ENCODE measurements around the gene RNU6-7. TPM values are rescaled to one million over a fixed set of nuclear protein-coding genes. Genes with fewer than 3 reads are reported as not detected.
A peak's percentile ranks its signal among the peaks of the same experiment; 100 is the strongest.

RNU6-7 gene
- total RNA-seq, 2 experiments from 2014 or later: not detected

DNA sequence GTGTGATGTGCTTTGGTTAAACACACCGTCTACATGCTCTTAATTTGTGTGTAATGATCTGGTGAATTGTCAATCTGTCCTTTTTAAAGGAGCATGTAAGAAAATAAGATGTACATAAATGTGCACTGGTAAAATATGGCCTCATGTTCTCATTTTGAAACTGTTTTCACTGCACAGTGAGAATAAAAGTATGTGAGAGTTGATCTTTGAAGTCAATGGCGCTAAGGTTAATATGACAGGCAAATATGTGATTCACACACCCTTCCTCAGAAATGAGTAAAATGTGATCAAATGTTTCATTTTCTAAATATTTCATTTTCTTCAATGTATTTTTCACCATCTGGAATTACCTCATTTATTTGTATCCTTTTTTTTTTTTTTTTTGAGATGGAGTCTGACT lies 8.3 kb upstream of the RNU6-7 start:
- CTCF ChIA-PET: interaction anchor here (0.6 kb wide), 2 partner anchors 15 to 113 kb away, joined by 3 read pairs; no protein-coding TSS in a partner anchor
- Mint-ChIP-seq H3K27me3 (ENCODE audit: low read depth) (no peaks in the 10 kb centered on the region), H3K4me1 (ENCODE audit: low read depth) (peaks cover 16% of the 10 kb centered on the region), H3K9me3 (no peaks in the 10 kb centered on the region), H3K4me3 (no peak overlapping the region), H3K36me3 (ENCODE audit: low read depth) (no peaks in the 10 kb centered on the region), H3K27ac (peak overlapping the region; percentile 32)
- DNase-seq: no peak
- intact Hi-C loops (cut with micrococcal nuclease): loop anchor here (1.0 to 2.0 kb wide), 3 partner anchors 10 to 255 kb away; partner anchors contain the start of gene RNU6-8

DNA sequence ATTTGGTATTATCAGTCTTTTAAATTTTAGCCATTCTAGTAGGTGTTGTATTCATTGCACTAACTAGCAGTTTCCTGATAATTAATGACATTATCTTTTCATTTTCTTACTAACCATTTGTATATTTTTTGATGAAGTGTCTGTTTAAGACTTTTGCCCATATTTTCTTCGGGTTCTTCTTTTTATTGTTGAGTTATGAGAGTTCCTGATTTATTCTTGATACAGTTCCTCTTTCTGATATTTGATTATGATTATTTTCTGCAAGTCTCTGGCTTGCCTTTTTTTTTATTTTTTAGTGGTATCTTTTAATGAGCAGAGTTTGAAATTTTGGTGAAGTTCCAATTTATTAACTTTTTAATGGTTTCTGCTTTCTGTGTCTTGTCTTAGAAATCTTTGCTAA lies 6.2 kb upstream of the RNU6-7 start:
- Mint-ChIP-seq H3K27me3 (ENCODE audit: low read depth) (no peaks in the 10 kb centered on the region), H3K9me3 (no peaks in the 10 kb centered on the region), H3K36me3 (ENCODE audit: low read depth) (no peaks in the 10 kb centered on the region), H3K4me1 (ENCODE audit: low read depth) (peaks cover 20% of the 10 kb centered on the region), H3K4me3 (no peak overlapping the region), H3K27ac (no peak overlapping the region)
- intact Hi-C loops (cut with micrococcal nuclease): no loop called here
- CTCF ChIA-PET: no interaction called here
- DNase-seq: no peak

DNA sequence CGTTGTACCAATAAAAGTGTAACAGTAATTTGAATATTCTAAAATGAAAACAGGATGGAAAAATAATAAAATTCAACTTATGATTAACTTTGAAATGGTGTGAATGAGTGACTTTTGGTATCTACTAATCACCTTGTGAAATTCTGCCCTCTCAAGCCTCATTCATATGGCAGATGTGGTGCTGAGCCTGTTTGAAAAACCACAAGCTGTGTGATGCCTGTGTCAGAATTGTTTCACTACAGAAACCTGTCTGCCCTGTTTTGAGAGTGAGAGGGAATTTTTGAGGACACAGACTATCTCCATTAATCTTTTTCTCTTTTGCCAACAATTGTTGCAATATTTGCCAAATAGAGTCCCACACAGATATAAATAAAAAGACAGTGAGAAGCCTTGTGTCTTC lies 3.9 kb upstream of the RNU6-7 start:
- no peak overlapping the region for H3K4me3 Mint-ChIP-seq

DNA sequence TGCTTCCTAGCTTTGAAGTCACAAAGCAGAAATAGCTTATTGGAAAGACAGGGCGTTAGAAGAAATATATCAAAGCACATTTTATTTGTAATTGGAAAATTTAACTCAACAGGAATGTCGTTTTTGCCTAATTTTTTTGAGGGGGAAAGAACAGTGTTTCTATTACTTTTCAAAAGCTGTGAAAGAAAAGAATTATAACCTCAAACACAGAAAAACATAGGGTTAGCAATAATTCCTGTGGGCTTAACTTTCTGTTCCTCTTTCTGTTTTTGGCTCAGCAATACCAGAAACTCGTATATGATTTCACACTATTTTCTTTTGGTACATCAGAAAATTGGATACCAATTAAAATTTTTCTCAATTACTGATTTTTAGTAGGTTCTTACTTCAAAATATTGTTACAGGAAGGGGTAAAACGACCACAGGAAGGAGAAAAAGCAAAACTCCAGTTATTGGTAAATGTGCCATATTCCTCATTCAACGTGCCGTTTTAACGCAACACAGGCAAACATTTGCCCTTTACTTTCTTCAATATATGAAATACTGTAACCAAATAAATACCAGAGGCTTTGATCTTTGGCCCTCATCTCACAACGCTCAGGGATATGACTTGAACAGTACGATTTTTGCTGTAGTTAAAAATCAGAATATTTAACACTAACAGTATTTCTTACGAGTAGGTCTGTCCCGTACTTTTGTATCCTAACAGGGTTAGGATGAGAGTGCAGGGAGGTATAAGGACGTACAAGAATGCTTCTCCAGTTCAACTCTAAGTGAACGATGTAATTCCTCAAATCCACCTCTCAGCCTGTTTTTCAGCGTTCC lies 1.3 kb upstream of the RNU6-7 start:
- H3K27me3 Mint-ChIP-seq (ENCODE audit: low read depth): no peaks in the 10 kb centered on the region

More for the DNA sequence above, 3.9 kb upstream of the RNU6-7 start:
- H3K27ac Mint-ChIP-seq: no peak overlapping the region
- CTCF ChIA-PET: interaction anchor here (1.4 to 4.3 kb wide), 2 partner anchors 26 to 56 kb away, joined by 3 to 17 read pairs; no protein-coding TSS in a partner anchor
- no peaks in the 10 kb centered on the region for H3K9me3 Mint-ChIP-seq
- intact Hi-C loops (cut with micrococcal nuclease): no loop called here
- peak; percentile 36 for DNase-seq
- H3K36me3 Mint-ChIP-seq (ENCODE audit: low read depth): no peaks in the 10 kb centered on the region
- no peaks in the 10 kb centered on the region for H3K27me3 Mint-ChIP-seq (ENCODE audit: low read depth)
- peaks cover 27% of the 10 kb centered on the region for H3K4me1 Mint-ChIP-seq (ENCODE audit: low read depth)

DNA sequence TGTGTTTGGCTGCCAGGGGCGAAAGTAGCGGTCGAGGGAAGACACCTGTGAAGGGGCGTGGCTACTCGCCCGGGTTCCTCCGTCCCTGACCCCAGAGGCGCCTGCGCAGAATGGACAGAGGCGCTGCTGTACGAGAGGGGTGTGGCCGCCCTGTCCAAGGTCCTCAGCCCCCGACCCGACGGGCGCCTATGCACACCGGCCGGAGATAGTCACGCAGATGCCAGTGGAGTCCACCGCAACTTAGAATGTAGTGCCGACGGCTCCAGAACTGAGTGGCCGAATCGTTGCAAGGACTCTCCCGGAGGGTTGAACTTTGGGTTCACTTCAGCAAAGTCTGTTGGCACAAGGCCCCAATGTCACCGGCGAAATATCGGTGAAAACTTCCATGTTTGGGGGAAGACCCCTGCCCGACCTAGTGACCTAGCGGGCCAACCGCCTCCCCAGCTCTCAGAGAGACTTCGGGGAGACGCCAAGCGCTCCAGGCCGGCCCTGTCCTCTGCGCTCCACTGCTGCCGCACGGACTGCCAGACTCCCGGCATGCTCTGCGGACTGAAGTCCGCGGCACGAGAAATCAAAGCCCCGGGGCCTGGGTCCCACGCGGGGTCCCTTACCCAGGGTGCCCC lies 541 bp upstream of the RNU6-7 start:
- peaks cover 36% of the 10 kb centered on the region for H3K4me1 Mint-ChIP-seq (ENCODE audit: low read depth)
- H3K27ac Mint-ChIP-seq: peak overlapping the region; percentile 99
- intact Hi-C loops (cut with micrococcal nuclease): loop anchor here (5.0 to 10.0 kb wide), 3 partner anchors 181 to 817 kb away; partner anchors contain the start of gene NPAS3
- H3K9me3 Mint-ChIP-seq: no peaks in the 10 kb centered on the region
- no peaks in the 10 kb centered on the region for H3K27me3 Mint-ChIP-seq (ENCODE audit: low read depth)
- peak overlapping the region; percentile 89 for H3K4me3 Mint-ChIP-seq
- DNase-seq: peak; percentile 79
- H3K36me3 Mint-ChIP-seq (ENCODE audit: low read depth): no peaks in the 10 kb centered on the region
- CTCF ChIA-PET: no interaction called here

More for the DNA sequence above, 1.3 kb upstream of the RNU6-7 start:
- peak overlapping the region; percentile 99 for H3K27ac Mint-ChIP-seq
- intact Hi-C loops (cut with micrococcal nuclease): loop anchor here (5.0 to 10.0 kb wide), 3 partner anchors 182 to 816 kb away; partner anchors contain the start of gene NPAS3
- no peak for DNase-seq
- CTCF ChIA-PET: interaction anchor here (1.0 to 4.3 kb wide), 5 partner anchors 53 to 261 kb away, joined by 3 to 17 read pairs (median 4); no protein-coding TSS in a partner anchor
- H3K36me3 Mint-ChIP-seq (ENCODE audit: low read depth): no peaks in the 10 kb centered on the region
- H3K9me3 Mint-ChIP-seq: no peaks in the 10 kb centered on the region
- H3K4me1 Mint-ChIP-seq (ENCODE audit: low read depth): peaks cover 29% of the 10 kb centered on the region
- peak overlapping the region; percentile 89 for H3K4me3 Mint-ChIP-seq

DNA sequence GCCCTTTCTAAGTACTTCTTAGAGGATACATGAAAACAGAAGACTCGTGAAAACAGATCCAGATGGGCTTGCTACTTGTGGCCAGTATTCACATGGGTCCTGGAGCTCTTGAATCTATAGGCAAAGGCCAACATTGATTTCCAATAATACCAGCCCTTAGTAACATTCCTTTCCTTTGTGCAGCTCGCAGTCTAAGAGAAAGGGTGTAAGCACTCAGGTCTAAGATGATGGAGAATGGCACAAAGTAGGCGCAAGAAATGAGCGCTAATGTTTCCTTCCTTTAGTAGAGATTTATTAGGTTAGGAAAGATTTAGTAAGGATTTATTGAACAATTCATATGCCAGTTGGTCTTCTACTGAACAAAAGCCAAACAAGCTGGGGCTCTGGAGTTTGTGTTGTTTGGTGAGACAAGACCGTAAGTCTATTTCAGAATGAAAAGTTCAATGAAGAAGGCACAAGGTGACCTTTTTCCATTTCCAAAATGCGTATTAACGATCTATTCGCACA lies 699 bp downstream of the RNU6-7 start:
- intact Hi-C loops (cut with micrococcal nuclease): loop anchor here (1.0 to 10.0 kb wide), 6 partner anchors 100 to 1176 kb away; partner anchors contain the start of genes NPAS3 and STRN3
- Mint-ChIP-seq H3K27me3 (ENCODE audit: low read depth) (no peaks in the 10 kb centered on the region), H3K4me3 (peak overlapping the region; percentile 89), H3K36me3 (ENCODE audit: low read depth) (no peaks in the 10 kb centered on the region), H3K27ac (peak overlapping the region; percentile 99), H3K9me3 (no peaks in the 10 kb centered on the region), H3K4me1 (ENCODE audit: low read depth) (peaks cover 40% of the 10 kb centered on the region)
- DNase-seq: no peak
- CTCF ChIA-PET: interaction anchor here (0.6 to 2.0 kb wide), 3 partner anchors 13 to 268 kb away, joined by 3 to 12 read pairs (median 3); no protein-coding TSS in a partner anchor

DNA sequence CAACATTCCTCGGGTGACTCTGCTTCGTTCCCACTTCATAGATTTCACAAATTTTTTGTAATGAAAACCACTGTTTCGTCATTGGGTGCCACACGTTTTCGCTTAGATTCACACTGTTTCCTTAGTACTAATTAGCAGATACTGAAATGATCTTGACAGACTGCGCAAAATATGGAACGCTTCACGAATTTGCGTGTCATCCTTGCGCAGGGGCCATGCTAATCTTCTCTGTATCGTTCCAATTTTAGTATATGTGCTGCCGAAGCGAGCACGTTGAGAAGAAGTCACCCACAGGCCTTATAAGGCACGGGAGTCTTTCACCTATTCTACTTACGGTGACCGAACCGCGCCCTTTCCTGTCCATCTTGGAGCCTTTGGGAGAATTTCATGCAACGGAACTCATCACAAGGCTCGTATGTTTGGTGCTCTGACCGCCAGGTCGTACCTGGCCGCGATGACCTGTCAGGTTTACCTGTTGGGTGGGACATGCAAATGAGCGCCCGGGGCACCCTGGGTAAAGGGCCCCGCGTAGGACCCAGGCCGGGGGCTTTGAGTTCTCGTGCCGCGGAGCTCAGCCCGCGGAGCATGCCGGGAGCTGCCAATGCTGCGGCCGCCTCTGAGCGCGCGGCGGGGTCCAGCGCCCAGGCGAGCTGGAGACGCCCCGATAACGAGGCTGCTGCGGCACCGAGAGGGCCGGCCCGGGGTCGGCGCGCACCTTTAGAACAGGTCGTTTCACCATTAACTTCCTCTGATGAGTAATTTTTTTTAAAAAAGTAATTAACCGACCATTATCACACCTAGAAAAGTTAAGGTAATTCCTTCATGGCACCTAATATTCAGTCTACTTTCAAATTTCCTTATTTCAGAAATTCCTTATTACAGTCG lies 1.4 kb downstream of the RNU6-7 start, which contains the start of gene RNU6-8:
Gene RNU6-8, minus strand, starts transcription at position 272 of the 885 bp plus-strand sequence.
- Mint-ChIP-seq H3K4me3 (peak within 1 kb of the TSS; percentile 89), H3K27ac (peak within 1 kb of the TSS; percentile 99), H3K27me3 (ENCODE audit: low read depth) (no peaks in the 10 kb centered on the region), H3K4me1 (ENCODE audit: low read depth) (peaks cover 35% of the 10 kb centered on the region), H3K9me3 (no peaks in the 10 kb centered on the region), H3K36me3 (ENCODE audit: low read depth) (no peaks in the 10 kb centered on the region)
- peak; percentile 86 for DNase-seq
- intact Hi-C loops (cut with micrococcal nuclease): loop anchor here (1.0 to 10.0 kb wide), 14 partner anchors 10 to 1176 kb away; partner anchors contain the start of genes DTD2, HEATR5A, NPAS3 and NUBPL
- CTCF ChIA-PET: interaction anchor here (0.5 to 2.0 kb wide), 2 partner anchors 50 to 123 kb away, joined by 3 to 12 read pairs; no protein-coding TSS in a partner anchor

DNA sequence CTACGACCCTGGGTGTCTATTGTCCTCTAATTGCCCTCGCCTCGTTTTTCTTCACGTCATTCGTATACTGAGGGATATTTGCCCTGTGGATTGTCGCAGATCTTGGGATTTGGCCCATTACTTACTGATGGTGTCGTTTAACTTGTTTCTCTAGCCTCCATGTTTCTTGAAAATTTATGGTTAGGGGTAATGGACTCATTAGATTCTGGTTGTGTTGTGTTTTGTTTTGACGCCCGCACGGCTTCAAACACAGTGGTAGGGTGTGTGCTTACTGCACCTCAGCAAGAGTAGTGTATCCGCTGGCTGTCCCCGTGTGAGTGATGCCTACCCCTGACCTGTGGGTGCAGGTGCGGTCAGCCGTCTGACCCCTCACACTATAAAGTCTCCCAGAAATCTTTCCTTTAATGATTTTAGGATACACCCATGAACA lies 2.1 kb downstream of the RNU6-7 start:
- CTCF ChIA-PET: interaction anchor here (2.0 kb wide), 1 partner anchor 50 kb away, joined by 12 read pairs; no protein-coding TSS in a partner anchor
- H3K4me3 Mint-ChIP-seq: peak overlapping the region; percentile 89
- DNase-seq: peak; percentile 43
- intact Hi-C loops (cut with micrococcal nuclease): loop anchor here (1.0 to 10.0 kb wide), 13 partner anchors 11 to 1177 kb away; partner anchors contain the start of genes DTD2, HEATR5A, NPAS3 and NUBPL
- no peaks in the 10 kb centered on the region for H3K27me3 Mint-ChIP-seq (ENCODE audit: low read depth)
- peaks cover 35% of the 10 kb centered on the region for H3K4me1 Mint-ChIP-seq (ENCODE audit: low read depth)
- H3K27ac Mint-ChIP-seq: peak overlapping the region; percentile 92
- no peaks in the 10 kb centered on the region for H3K36me3 Mint-ChIP-seq (ENCODE audit: low read depth)
- no peaks in the 10 kb centered on the region for H3K9me3 Mint-ChIP-seq

DNA sequence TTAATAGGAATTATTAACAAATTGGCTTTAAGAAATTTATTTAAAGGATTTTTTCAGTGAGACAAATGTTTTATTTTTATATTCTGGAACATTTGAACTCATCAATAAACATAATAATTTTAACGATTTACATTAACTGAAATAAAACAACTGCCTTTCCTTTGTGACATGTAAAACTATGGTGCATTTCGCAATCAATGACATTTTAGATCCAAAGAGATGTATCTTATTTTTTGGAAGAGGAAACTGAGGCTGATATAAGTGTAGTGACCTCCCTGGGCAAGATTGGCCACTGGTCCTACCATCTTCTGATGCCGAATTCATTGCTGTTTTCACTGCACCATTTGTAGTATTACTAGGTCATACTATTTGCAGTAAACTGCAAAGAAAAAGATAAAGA lies 3.7 kb downstream of the RNU6-7 start:
- Mint-ChIP-seq H3K27me3 (ENCODE audit: low read depth) (no peaks in the 10 kb centered on the region), H3K9me3 (no peaks in the 10 kb centered on the region), H3K4me1 (ENCODE audit: low read depth) (peaks cover 30% of the 10 kb centered on the region), H3K36me3 (ENCODE audit: low read depth) (no peaks in the 10 kb centered on the region), H3K27ac (no peak overlapping the region), H3K4me3 (no peak overlapping the region)
- intact Hi-C loops (cut with micrococcal nuclease): loop anchor here (10.0 kb wide), 1 partner anchor 821 kb away; no protein-coding TSS in a partner anchor
- CTCF ChIA-PET: no interaction called here
- no peak for DNase-seq

DNA sequence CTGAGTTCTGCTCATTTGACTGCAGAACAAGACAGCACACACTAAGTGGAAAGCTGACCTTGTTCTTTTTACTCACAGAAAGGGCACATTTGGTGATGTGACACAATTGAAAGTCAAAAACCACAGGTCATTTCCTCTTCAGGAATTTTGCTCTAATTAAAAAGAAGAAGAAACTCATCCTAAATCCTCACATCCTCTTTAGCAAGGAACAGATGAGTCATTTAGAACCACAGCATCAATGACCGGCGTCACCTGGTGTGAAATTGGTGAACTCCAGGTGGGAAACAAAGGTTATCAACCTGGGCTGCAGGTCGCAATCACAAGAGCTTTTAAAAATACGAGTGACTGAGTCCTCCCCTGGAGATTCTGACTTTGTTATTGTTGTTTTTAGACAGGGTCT lies 4.1 kb downstream of the RNU6-7 start:
- intact Hi-C loops (cut with micrococcal nuclease): loop anchor here (10.0 kb wide), 1 partner anchor 821 kb away; no protein-coding TSS in a partner anchor
- Mint-ChIP-seq H3K9me3 (no peaks in the 10 kb centered on the region), H3K27ac (no peak overlapping the region), H3K4me3 (no peak overlapping the region), H3K4me1 (ENCODE audit: low read depth) (peaks cover 28% of the 10 kb centered on the region), H3K27me3 (ENCODE audit: low read depth) (no peaks in the 10 kb centered on the region), H3K36me3 (ENCODE audit: low read depth) (no peaks in the 10 kb centered on the region)
- CTCF ChIA-PET: interaction anchor here (0.9 to 1.0 kb wide), 2 partner anchors 129 to 279 kb away, joined by 3 read pairs; partner anchors contain the start of gene ARHGAP5
- peak; percentile 28 for DNase-seq

DNA sequence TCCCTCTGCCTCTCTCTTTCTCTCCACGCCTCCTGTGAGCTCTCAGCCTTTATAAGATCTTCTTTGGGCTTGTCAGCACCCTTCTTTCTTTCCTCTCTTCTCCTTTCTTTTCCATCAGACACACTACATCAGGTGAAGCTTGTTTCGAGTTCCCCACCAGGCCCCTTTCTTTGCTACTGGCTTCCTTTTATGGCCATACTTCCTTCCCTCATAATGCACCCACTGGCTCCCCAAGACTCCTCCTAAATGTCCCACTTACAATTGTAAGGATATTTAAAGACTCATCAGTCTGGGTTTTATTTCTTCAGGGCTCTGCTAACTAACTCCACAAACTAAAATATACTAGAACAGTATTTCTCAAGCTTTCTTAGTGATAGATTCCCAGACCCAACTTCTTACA lies 4.7 kb downstream of the RNU6-7 start:
- intact Hi-C loops (cut with micrococcal nuclease): loop anchor here (10.0 kb wide), 1 partner anchor 822 kb away; no protein-coding TSS in a partner anchor
- no peak overlapping the region for H3K4me3 Mint-ChIP-seq
- H3K9me3 Mint-ChIP-seq: no peaks in the 10 kb centered on the region
- peaks cover 27% of the 10 kb centered on the region for H3K4me1 Mint-ChIP-seq (ENCODE audit: low read depth)
- no peaks in the 10 kb centered on the region for H3K27me3 Mint-ChIP-seq (ENCODE audit: low read depth)
- H3K27ac Mint-ChIP-seq: no peak overlapping the region
- no peak for DNase-seq
- no peaks in the 10 kb centered on the region for H3K36me3 Mint-ChIP-seq (ENCODE audit: low read depth)
- CTCF ChIA-PET: interaction anchor here (0.9 to 1.0 kb wide), 2 partner anchors 130 to 279 kb away, joined by 3 read pairs; partner anchors contain the start of gene ARHGAP5
